Left lung (tissue), 10 donors: Measurements from ENCODE around the gene SOWAHA. TPM values are rescaled to one million over a fixed set of nuclear protein-coding genes. Genes with fewer than 3 reads are reported as not detected.

Experiments
- ATAC-seq: fragments of 200-7000 bp; cut with Tn5 transposase; one replicate; pipeline ENCODE4 v1.9.1; 2020; ENCODE audit warnings: moderate library complexity
- DNase-seq, 4 donors: peaks; one replicate each; pipeline ENCODE4 v3.0.0-alpha.2; 2013 to 2020
- H3K27ac ChIP-seq, 2 donors: fragments of 200-600 bp; sonication (generic) in 1 of 2; one replicate each; pipeline versions ENCODE4 v1.5.0 to v1.8.0; 2020 to 2021
- H3K27me3 ChIP-seq, 2 donors: fragments of 200-600 bp; sonication (generic) in 1 of 2; one replicate each; pipeline versions ENCODE4 v1.5.0 to v1.8.0; 2020 to 2021
- H3K36me3 ChIP-seq, 2 donors: fragments of 200-600 bp; sonication (generic) in 1 of 2; one replicate each; pipeline versions ENCODE4 v1.5.0 to v1.8.0; 2020 to 2021
- H3K4me1 ChIP-seq, 2 donors: fragments of 200-600 bp; one replicate each; pipeline ENCODE4 v1.8.0; 2021
- H3K4me3 ChIP-seq, 2 donors: fragments of 200-600 bp; sonication (generic) in 1 of 2; one replicate each; pipeline versions ENCODE4 v1.5.0 to v1.8.0; 2020 to 2021; ENCODE audit warnings: mild to moderate bottlenecking in 1 of 2
- H3K9me3 ChIP-seq, 2 donors: fragments of 200-600 bp; sonication (generic) in 1 of 2; one replicate each; pipeline versions ENCODE4 v1.5.0 to v1.8.0; 2020 to 2021
- CTCF ChIP-seq, 2 donors: fragments of 200-600 bp; sonication (generic) in 1 of 2; IDR thresholded peaks; one replicate each; pipeline versions ENCODE4 v1.5.0 to v1.8.0; 2021; ENCODE audit warnings: antibody characterized with exemption in 2 of 2
- intact Hi-C, 2 donors: fragments of 100-400 bp; cut with DNase I; formaldehyde crosslinking; loops; one replicate each; pipeline versions ENCODE4 v1.11.2 to v1.14.2; 2022
- polyA plus RNA-seq, 6 donors: library from polyadenylated mRNA; unstranded; fragments of 120-200 nt; gene quantifications; one replicate each; pipeline ENCODE4 v1.2.1, GENCODE V29; 2013; ENCODE audit not compliant: insufficient read length in 6 of 6
- total RNA-seq, 2 donors: library from RNA; stranded (reverse); fragmentation: NEBNext Ultra II Directional; extraction: Animal tissue kit (Norgen Biotek cat#: 25700); gene quantifications; one replicate each; pipeline ENCODE4 v1.2.1, GENCODE V29; 2021
- donor health status: DM: no; HTN: yes; CAD: no.
- donor health status: DM: no; HTN: no; CAD: no.

Gene SOWAHA
- total and polyA plus RNA-seq, 8 donors: 0.07 to 0.16 TPM; not detected in 6

GRCh38 chr5:132766020-132766805 lies 46.9 kb upstream of the SOWAHA start:
- H3K9me3 ChIP-seq: no peaks in the 10 kb centered on the region
- H3K36me3 ChIP-seq: peaks cover 0 to 38% of the 10 kb centered on the region in 2 donors
- no peak for TF ChIP-seq CTCF (IDR thresholded peaks at IDR 0.05)
- DNase-seq: no peak
- H3K27me3 ChIP-seq: no peaks in the 10 kb centered on the region
- no peak overlapping the region for H3K4me3 ChIP-seq
- no peak for ATAC-seq
- intact Hi-C loops: no loop called here
- no peak overlapping the region for H3K27ac ChIP-seq
- peaks cover 13 to 15% of the 10 kb centered on the region in 2 donors for H3K4me1 ChIP-seq

- Histone ChIP-seq H3K27me3 (no peaks in the 10 kb centered on the region), H3K4me1 (peaks cover 13 to 20% of the 10 kb centered on the region in 2 donors), H3K4me3 (no peak overlapping the region), H3K27ac (no peak overlapping the region), H3K9me3 (no peaks in the 10 kb centered on the region), H3K36me3 (peaks cover 0 to 32% of the 10 kb centered on the region in 2 donors)
- DNase-seq: no peak
- intact Hi-C loops: no loop called here
- TF ChIP-seq CTCF (IDR thresholded peaks at IDR 0.05): no peak
- no peak for ATAC-seq
Measured at GRCh38 chr5:132766806-132767055, 46.4 kb upstream of the SOWAHA start.

GRCh38 chr5:132767150-132767549 lies 46.0 kb upstream of the SOWAHA start:
- Histone ChIP-seq H3K27me3 (no peaks in the 10 kb centered on the region), H3K9me3 (no peaks in the 10 kb centered on the region), H3K4me3 (no peak overlapping the region), H3K36me3 (peaks cover 0 to 28% of the 10 kb centered on the region in 2 donors), H3K27ac (peak overlapping the region in 1 of 2 donors; percentile 26), H3K4me1 (peaks cover 13 to 20% of the 10 kb centered on the region in 2 donors)
- intact Hi-C loops: no loop called here
- DNase-seq (no peak), ATAC-seq (no peak)
- no peak for TF ChIP-seq CTCF (IDR thresholded peaks at IDR 0.05)

GRCh38 chr5:132768485-132768868 lies 44.6 kb upstream of the SOWAHA start:
- peaks cover 13 to 20% of the 10 kb centered on the region in 2 donors for H3K4me1 ChIP-seq
- no peak for DNase-seq
- no peak for TF ChIP-seq CTCF (IDR thresholded peaks at IDR 0.05)
- no peak overlapping the region for H3K4me3 ChIP-seq
- intact Hi-C loops: no loop called here
- peaks cover 0 to 15% of the 10 kb centered on the region in 2 donors for H3K36me3 ChIP-seq
- no peaks in the 10 kb centered on the region for H3K27me3 ChIP-seq
- no peak for ATAC-seq
- H3K9me3 ChIP-seq: no peaks in the 10 kb centered on the region
- H3K27ac ChIP-seq: peak overlapping the region in 1 of 2 donors; percentile 13

- intact Hi-C loops: no loop called here
- DNase-seq (no peak), ATAC-seq (no peak)
- Histone ChIP-seq H3K36me3 (no peaks in the 10 kb centered on the region), H3K9me3 (no peaks in the 10 kb centered on the region), H3K27ac (peak overlapping the region in 1 of 2 donors; percentile 33), H3K4me1 (peaks cover 24 to 29% of the 10 kb centered on the region in 2 donors), H3K27me3 (peaks cover 0 to 9% of the 10 kb centered on the region in 2 donors), H3K4me3 (no peak overlapping the region)
- TF ChIP-seq CTCF (IDR thresholded peaks at IDR 0.05): no peak
Measured at GRCh38 chr5:132770476-132771159, 42.5 kb upstream of the SOWAHA start.
